Measurements from ENCODE around the gene FICD.

Gene FICD

GRCh38 chr12:108568338-108569154 is 53.5 kb downstream of the FICD start:
- DNase-seq: peak; percentile 39 to 44
